ENCODE results near the gene CLPTM1.

GRCh38 chr19:44925114-44925891 is 29.9 kb upstream of the CLPTM1 start:
- TF ChIP-seq, protein P1, sequence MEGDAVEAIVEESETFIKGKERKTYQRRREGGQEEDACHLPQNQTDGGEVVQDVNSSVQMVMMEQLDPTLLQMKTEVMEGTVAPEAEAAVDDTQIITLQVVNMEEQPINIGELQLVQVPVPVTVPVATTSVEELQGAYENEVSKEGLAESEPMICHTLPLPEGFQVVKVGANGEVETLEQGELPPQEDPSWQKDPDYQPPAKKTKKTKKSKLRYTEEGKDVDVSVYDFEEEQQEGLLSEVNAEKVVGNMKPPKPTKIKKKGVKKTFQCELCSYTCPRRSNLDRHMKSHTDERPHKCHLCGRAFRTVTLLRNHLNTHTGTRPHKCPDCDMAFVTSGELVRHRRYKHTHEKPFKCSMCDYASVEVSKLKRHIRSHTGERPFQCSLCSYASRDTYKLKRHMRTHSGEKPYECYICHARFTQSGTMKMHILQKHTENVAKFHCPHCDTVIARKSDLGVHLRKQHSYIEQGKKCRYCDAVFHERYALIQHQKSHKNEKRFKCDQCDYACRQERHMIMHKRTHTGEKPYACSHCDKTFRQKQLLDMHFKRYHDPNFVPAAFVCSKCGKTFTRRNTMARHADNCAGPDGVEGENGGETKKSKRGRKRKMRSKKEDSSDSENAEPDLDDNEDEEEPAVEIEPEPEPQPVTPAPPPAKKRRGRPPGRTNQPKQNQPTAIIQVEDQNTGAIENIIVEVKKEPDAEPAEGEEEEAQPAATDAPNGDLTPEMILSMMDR (IDR thresholded peaks at IDR 0.05; ENCODE audit: poor library complexity, severe bottlenecking) = no peak
- TF ChIP-seq EZH2 (IDR thresholded peaks at IDR 0.05; ENCODE audit: borderline replicate concordance, insufficient read depth, low read length, poor library complexity, severe bottlenecking) (no peak), MXI1 (conservative IDR thresholded peaks at IDR 0.05; ENCODE audit: poor library complexity, severe bottlenecking) (no peak), RAD21 (conservative IDR thresholded peaks at IDR 0.05) (no peak), POLR2AphosphoS5 (IDR thresholded peaks at IDR 0.05) (no peak), SMC3 (conservative IDR thresholded peaks at IDR 0.05; ENCODE audit: poor library complexity) (no peak)
